Transverse colon (tissue), 4 donors: ENCODE data around the gene ARHGEF37.

Source experiments
- CTCF ChIP-seq, 5 experiments: fragments of 200-600 bp in 3 of 5; fragments of 450-650 bp in 2 of 5; sonication (generic) in 3 of 5; IDR thresholded peaks; 1 replicate in 2 of 5; 2 replicates in 3 of 5; pipeline ENCODE4 v1.5.1; 2016 to 2017; ENCODE audit warnings: antibody characterized with exemption in 5 of 5, inconsistent platforms in 3 of 5, mild to moderate bottlenecking in 2 of 5, moderate library complexity in 1 of 5
- EP300 ChIP-seq: sonication (generic); formaldehyde crosslinking; IDR thresholded peaks from one replicate; pipeline ENCODE4 v1.6.1; 2017; ENCODE audit warnings: antibody characterized with exemption, low read depth
- POLR2A ChIP-seq: fragments of 450-650 bp; IDR thresholded peaks from one replicate; pipeline ENCODE4 v1.6.1; 2016; ENCODE audit warnings: antibody characterized with exemption, mild to moderate bottlenecking, moderate library complexity
- POLR2AphosphoS5 ChIP-seq, 3 donors: sonication (generic); formaldehyde crosslinking; IDR thresholded peaks; one replicate each; pipeline ENCODE4 v1.6.1; 2016; ENCODE audit warnings: antibody characterized with exemption in 3 of 3

GRCh38 chr5:149664666-149665415 lies 83.5 kb downstream of the ARHGEF37 start:
- TF ChIP-seq CTCF (IDR thresholded peaks at IDR 0.05) (no peak), POLR2A (no peak), EP300 (no peak), POLR2AphosphoS5 (IDR thresholded peaks at IDR 0.05) (no peak)
